ENCODE results near the gene SHB. TPM values are rescaled to one million over a fixed set of nuclear protein-coding genes. Genes with fewer than 3 reads are reported as not detected.

The SHB gene
- total and polyA plus RNA-seq, 2 of the 8 experiments (the other 6 are each of a cell fraction or from before 2014, with no cell fraction given): 4.1 to 12.6 TPM

- no peak for DNase-seq (ENCODE audit: low read depth in 1 of 2, low spot score in 2 of 2)
- Histone ChIP-seq H3K9ac (replicated peaks in 1 of 4; ENCODE audit: extremely low read depth in 1 of 4, low read depth in 3 of 4, low read length in 3 of 4) (no peak overlapping the region), H2AFZ (ENCODE audit: low read length) (no peak overlapping the region), H3K4me3 (ENCODE audit: extremely low read depth in 1 of 4, insufficient read depth in 2 of 4, low read depth in 3 of 4, low read length in 4 of 4) (no peak overlapping the region), H4K91ac (replicated peaks; ENCODE audit: insufficient read length, low read length) (no peak overlapping the region), H3K23ac (ENCODE audit: insufficient read length) (no peak overlapping the region), H2BK15ac (ENCODE audit: low read length) (no peak overlapping the region), H3K9me3 (ENCODE audit: insufficient read depth in 2 of 2, low read depth in 1 of 2, low read length in 1 of 2) (no peaks in the 10 kb centered on the region), H3K18ac (ENCODE audit: extremely low read depth, low read length) (no peak overlapping the region), H3K79me1 (ENCODE audit: low read depth, low read length) (no peaks in the 10 kb centered on the region), H3K27ac (ENCODE audit: low read depth, low read length) (no peak overlapping the region), H2BK5ac (ENCODE audit: low read depth, low read length) (no peak overlapping the region), H3K79me2 (ENCODE audit: control insufficient read depth in 1 of 2, insufficient read depth in 2 of 2, low read length in 2 of 2) (no peaks in the 10 kb centered on the region), H3K56ac (replicated peaks; ENCODE audit: insufficient read length, low read depth, low read length) (no peak overlapping the region), H2BK12ac (ENCODE audit: low read depth, low read length) (no peak overlapping the region), H3K4me1 (replicated peaks in 1 of 4; ENCODE audit: control insufficient read depth in 3 of 4, insufficient read depth in 4 of 4, low read length in 3 of 4) (0 out of 7 replicates have a peak, but pooled peaks cover 0 to 2% (median 0%) of the 10 kb centered on the region in 4 experiments), H2BK120ac (replicated peaks; ENCODE audit: low read depth, low read length) (no peak overlapping the region), H2AK5ac (ENCODE audit: low read depth, low read length) (no peak overlapping the region), H4K8ac (ENCODE audit: extremely low read depth, insufficient read depth, low read length) (no peak overlapping the region), H3K4ac (replicated peaks; ENCODE audit: insufficient read length, low read depth, low read length) (no peak overlapping the region), H3K14ac (ENCODE audit: insufficient read length) (no peak overlapping the region), H4K5ac (ENCODE audit: insufficient read length, low read depth, low read length) (no peak overlapping the region), H2BK20ac (ENCODE audit: low read length) (no peak overlapping the region), H3K27me3 (replicated peaks in 1 of 4; ENCODE audit: control insufficient read depth in 3 of 4, extremely low read depth in 1 of 4, insufficient read depth in 3 of 4, low read length in 3 of 4) (no peaks in the 10 kb centered on the region), H3K36me3 (ENCODE audit: control insufficient read depth in 2 of 4, insufficient read depth in 4 of 4, low read length in 3 of 4) (no peaks in the 10 kb centered on the region), H3K4me2 (ENCODE audit: insufficient read depth in 1 of 2, low read depth in 2 of 2, low read length in 2 of 2) (no peak overlapping the region), H4K20me1 (replicated peaks in 1 of 2; ENCODE audit: control insufficient read depth in 1 of 2, insufficient read depth in 2 of 2, low read length in 2 of 2) (peaks cover 0 to 3% of the 10 kb centered on the region in 2 experiments), H3K23me2 (ENCODE audit: low read depth, low read length) (no peaks in the 10 kb centered on the region)
- ChIA-PET POLR2A (ENCODE audit: partially characterized antibody) (no interaction called here), CTCF (ENCODE audit: partially characterized antibody) (interaction anchor here (1.0 kb wide), 1 partner anchor 15 kb away, joined by 3 read pairs; no protein-coding TSS in a partner anchor)
- WGBS, 2 experiments (ENCODE audit: extremely low coverage in 1 of 2, insufficient coverage in 1 of 2, insufficient read length in 1 of 2, insufficient replicate concordance in 2 of 2, low coverage in 1 of 2, low lambda C conversion rate in 2 of 2, missing lambda C conversion rate in 1 of 2): 100% methylated on average over 5 of the region's 5 CpGs; no CpG with 5 or more reads in 1 of the 2 experiments
- no peak for FAIRE-seq
- TF ChIP-seq ASH2L (IDR thresholded peaks at IDR 0.05; ENCODE audit: low read length): no peak
- TF ChIP-seq GTF2F1 (IDR thresholded peaks at IDR 0.05; ENCODE audit: borderline replicate concordance, low read depth, low read length): no peak
- no peak for TF ChIP-seq RFX5 (IDR thresholded peaks at IDR 0.05; ENCODE audit: borderline replicate concordance, low read depth, low read length)
- no peak for TF ChIP-seq SIN3A (conservative IDR thresholded peaks at IDR 0.05 in 1 of 2, IDR thresholded peaks at IDR 0.05 in 1 of 2; ENCODE audit: low read depth in 1 of 2, low read length in 2 of 2)
These were observed 89.2 kb downstream of the SHB start for GRCh38 chr9:37979844-37980243.
